Measurements from ENCODE around the gene POLDIP3.
"Not testable (repeated sequence)": the region's sequence is repeated elsewhere in the genome, so short reads cannot be mapped to it uniquely, and the experiment has no call there.

The POLDIP3 gene

DNA sequence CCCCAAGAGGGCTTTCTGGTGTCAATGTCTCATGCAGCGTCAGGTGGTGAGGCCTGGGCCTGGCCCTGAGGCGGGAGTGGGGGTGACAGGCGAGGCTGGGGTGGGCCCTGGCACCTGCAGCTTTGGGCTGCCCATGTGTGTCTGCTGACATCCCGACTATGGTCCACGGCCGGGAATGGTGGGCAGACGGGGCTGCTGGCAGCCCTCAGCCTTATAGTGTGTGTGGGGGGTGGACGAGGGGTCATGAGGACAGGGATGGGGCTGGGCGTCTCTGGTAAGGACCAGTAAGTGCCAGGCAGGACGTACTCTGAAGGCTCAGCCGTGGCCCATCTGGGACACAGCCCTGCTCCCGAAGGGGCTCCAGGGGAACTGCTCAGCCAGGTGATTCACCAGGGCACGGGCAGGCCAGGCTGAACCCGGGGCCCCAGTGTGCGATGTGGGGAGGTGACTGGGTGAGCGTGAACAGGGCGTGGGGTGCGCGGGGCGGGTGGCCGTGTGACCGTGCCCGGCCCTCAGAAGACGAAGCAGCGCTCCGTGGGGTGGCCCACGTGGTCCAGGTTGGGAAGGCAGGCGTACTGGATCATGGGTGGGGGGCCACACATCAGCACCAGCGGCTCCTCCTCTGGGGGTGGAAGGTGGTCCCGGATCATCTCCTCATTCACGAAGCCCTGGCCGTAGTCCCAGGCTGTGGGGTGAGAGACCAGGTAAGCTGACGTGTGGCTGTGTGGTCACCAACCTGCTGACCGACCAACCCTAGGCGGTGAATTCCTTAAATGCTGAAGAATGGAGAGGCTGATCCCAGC lies 4.8 kb upstream of the POLDIP3 start:
- no peak for DNase-seq (ENCODE audit: low read depth)

DNA sequence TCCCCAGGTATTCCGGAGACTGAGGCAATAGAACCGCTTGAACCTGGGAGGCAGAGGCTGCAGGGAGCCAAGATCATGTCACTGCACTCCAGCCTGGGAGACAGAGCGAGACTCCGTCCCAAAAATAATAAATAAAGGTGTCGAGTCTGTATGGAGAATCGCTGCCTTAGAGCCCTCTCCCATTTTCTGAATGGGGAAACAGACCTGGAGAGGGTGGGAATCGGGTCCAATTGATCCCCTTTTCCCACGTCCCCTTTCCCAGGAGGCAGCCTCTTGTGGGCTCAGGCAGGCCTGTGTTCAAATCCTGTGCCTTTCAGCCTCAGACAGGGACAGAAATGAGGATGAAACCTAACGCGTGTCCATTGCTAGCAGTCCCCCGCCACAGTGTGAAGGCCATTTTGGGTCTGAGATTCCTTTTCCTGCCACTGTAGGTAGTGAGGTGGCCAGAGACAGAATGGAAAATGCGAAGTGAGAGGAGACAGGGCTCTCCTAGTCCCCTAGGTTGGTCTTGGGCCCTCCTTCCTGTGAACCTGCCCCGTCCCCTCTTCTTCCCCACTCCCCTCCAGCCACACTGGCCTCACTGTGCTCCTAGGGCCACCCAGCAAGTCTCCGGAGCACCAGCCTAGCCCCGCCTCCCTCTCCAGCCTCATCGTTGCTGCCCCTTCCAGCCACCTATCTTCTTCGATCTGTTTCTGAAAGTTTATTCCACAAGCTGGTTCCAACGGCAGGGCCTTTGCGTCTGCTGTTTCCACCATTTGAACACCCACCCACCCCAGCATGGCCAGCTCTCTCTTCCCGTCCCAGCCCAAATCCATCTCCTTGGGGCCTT lies 2.7 kb upstream of the POLDIP3 start:
- no peak for DNase-seq (ENCODE audit: low read depth)

DNA sequence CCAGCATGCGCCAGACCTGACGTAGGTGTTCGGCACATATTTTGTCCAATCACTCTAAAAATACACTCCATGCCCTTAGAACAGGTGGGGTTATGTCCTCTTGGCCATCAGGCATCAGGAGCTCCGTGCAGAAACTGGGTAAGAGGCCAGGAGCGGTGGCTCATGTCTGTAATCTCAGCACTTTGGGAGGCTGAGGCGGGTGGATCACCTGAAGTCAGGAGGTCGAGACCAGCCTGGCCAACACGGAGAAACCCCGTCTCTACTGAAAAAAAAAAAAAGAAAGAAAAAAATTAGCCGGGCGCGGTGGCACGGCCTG lies 1.1 kb upstream of the POLDIP3 start:
- not testable (repeated sequence) for DNase-seq (ENCODE audit: low read depth)

DNA sequence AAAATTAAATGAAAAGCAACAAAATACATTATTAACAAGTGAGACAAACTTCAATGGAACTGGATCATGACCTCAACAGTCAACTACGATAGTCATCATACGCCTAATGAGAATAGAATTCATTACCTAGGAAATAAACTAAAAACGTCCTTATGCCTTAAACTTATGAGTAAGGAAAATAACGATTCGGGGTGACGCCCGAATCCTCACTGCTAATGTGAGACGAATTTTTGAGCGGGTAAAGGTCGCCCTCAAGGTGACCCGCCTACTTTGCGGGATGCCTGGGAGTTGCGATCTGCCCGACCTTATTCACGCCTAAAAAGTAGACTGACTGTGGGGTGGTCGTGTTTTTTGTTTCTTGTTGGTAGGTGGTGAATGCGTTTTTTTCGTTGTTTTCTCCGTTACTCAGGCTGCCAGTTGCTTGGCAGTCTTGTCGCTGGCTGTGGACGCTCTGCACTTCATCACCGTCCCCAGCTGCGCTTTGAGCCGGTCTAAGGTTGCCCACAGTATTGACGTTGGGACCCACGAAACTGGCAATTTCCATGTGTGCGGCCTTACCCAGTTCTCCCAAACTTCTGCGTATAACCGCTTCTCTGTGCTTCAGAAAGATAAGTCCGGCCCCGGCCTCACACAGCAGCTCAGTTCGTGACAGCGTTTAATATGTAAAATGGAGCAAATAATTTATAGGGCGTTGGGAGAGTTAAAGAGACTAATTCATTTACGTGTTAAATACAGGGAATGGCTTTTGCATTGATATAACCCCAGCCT lies 593 bp upstream of the POLDIP3 start:
- peak; percentile 67 for DNase-seq (ENCODE audit: low read depth)

DNA sequence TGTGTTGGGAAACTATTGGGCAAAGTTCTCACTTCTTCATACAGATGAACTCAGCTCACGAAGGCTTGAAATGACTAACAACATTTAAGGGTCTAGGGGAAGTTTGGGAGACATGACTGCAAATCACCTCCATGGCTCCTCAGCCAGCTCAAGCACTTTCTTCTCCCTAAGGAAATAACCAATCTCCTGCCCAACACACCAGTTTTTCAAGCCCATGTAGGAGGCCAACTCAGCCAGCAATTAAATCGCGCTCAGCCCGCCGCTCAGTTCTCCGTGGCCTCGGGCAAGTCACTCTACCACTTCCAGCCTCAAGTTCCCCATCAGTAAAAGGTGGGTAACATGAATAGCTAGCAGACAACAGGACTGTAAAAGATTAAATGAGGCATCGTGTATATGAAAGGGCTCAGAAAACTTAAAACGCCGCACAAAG lies 796 bp downstream of the POLDIP3 start:
- no peak for DNase-seq (ENCODE audit: low read depth)

DNA sequence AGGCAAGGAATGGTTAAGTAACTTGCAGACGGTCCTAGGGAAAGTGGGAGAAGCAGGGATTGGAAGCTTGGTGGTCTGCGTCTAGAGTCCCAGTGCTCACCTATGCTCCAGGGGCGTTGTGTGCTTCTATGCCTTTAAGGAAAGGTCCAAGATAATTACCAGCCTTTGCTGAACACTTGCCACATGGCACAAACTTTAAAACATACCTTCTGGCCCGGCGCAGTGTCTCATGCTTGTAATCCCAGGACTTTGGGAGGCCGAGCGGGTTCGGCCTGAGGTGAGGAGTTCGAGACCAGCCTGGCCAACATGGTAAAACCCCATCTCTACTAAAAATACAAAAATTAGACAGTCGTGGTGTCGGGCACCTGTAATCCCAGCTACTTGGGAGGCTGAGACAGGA lies 2.3 kb downstream of the POLDIP3 start:
- DNase-seq (ENCODE audit: low read depth), result no peak

DNA sequence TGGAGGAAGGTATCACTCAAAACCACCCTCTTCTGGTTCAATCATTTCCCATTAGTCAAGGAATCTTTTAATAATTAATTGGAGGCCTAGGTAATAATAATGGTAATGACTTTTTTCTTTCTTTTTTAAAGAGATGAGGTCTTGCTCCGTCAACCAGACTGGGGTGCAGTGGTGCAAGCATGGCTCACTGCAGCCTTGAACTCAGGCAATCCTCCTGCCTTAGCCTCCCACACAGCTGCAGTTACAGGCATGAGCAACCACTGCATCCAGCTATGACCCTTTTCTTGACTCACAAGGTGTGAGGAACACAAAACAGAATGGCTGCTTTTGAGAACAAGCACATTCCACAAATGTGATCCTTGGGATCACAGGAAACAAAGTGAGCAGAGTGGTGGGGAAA lies 3.6 kb downstream of the POLDIP3 start:
- no peak for DNase-seq (ENCODE audit: low read depth)

DNA sequence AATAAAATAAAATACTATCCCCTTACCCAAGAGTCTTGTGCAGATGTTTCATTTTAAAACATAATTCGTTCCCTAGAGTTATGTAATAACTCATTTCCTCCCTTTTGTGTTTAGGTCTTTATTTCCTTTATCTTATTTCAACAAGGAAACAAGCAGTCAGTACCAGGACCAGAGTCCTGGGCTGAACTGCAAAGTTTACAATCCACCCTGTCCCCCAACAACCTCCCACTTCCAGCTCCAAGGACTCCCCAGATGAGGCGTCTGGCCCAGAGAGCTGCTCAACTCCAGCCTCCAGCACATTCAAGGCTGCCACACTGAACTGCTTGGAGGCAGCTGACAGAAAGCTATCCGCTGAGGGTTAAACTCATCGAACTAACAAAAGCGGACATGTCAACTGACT lies 4.5 kb downstream of the POLDIP3 start:
- DNase-seq (ENCODE audit: low read depth), result no peak

DNA sequence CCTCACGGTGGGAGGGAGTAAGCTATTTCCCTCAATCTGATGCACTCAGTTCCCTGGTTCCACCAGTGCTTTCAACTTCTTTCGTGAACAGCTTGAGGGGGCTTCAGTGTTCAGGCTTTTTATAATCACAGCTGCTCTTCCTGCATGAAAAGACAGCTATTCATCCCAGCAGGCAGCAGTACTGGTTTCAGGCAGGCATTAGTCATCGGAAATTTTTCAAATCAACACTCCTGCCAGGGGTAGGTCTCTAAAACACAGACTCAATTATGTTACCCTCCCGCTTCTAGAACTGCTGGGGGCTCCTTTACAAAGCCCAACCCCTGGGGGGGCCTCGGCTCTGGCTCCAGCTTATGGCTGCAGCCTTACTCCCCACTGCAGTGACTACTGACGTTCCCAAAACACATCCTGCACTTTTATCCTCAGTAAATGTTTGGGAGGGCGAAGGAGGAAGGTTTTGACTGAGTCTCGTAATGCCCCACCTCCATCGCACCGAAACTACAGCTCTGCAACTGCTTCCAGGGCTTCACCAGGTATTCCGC lies 5.8 kb downstream of the POLDIP3 start:
- DNase-seq (ENCODE audit: low read depth), result no peak

DNA sequence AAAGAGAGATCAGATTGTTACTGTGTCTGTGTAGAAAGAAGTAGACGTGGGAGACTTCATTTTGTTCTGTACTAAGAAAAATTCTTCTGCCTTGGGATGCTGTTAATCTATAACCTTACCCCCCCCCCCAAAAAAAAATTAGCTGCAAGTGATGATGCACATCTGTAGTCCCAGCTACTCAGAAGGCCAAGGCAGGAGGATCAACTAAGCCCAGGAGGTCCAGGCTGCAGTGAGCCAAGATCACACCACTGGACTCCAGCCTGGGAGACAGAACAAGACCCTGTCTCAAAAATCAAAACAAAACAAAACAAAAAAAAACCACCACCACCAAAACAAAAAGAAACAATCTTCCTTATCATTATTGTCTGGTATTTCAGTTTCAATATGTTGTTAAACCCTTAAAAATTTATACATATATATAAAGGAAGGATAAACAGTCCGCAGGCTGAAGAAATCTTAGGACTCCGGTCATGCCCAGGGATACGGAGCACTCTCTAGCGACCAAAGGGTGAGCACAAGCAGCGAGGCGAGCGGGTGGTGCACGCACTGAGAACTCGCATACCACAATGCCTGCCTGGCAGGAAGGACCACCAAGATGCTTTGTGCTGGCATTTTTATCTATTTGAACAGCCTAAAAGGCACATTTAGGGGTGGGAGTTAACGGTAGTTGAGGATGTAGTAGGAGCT lies 6.4 kb downstream of the POLDIP3 start:
- no peak for DNase-seq (ENCODE audit: low read depth)

DNA sequence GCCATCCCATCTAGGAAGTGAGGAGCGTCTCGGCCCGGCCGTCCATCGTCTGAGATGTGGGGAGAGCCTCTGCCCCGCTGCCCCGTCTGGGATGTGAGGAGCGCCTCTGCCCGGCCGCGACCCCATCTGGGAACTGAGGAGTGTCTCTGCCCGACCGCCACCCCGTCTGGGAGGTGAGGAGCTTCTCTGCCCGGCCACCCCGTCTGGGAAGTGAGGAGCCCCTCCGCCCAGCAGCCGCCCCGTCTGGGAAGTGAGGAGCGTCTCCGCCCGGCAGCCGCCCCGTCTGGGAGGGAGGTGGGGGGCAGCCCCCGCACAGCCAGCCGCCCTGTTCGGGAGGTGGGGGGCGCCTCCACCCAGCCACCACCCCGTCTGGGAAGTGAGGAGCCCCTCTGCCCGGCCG lies 7.0 kb downstream of the POLDIP3 start:
- DNase-seq (ENCODE audit: low read depth), result not testable (repeated sequence)

DNA sequence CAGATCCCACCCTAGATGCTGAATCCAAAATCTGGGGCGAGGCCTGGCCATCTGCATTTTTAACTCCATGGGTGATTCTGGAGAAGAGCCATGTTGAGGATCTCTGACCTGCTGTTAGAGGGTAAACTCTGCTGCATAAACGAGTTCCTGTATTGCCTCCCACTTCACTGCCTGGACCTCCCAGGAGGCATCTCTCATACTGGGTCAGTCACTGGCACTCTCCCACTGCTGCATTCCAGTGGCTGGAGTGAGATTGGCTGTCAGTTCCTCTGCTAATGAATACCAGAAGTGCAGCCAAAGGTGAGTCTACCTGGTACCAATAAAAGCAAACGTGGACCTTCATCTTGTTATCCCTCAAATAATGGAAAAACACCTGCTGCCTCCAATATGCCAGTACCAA lies 10.3 kb downstream of the POLDIP3 start:
- DNase-seq (ENCODE audit: low read depth), result no peak

DNA sequence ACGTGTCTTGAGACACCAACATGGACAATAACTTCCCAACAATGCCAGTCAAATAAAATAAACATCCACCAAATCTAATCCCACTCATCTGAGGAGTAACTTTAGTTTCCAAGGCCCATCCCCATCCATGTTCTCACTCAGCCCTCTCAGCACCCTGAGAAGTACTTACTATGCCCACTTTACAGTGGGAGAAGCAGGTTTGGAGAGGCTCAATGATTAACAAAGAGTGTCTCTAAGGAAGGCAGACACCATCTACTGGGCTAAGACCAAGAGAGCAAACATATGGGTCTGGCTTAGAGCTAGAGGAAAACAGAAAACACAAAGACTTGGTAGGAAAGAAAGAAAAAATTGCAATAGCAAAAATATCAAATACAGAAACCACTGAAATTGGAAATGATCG lies 11.3 kb downstream of the POLDIP3 start:
- DNase-seq (ENCODE audit: low read depth), result no peak

DNA sequence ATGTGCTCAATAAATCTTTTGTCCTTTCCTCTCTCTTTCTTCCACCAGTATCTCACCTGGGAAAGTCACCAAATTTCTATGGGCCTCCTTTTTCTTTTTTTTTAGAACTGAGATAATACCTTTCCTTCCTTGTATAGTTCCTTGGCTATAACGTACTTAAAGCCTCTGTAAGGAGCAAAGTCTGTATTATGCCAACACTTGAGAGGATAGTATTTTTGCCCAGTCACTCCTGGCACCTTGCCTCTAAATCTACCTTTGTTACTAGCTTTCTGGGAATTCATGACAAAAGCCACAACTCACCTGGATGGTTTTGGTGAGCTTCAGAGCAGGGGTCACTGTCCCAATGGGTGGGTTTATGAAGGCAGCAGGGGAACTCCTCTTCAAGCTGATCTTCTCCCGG lies 12.2 kb downstream of the POLDIP3 start:
- no peak for DNase-seq (ENCODE audit: low read depth)

DNA sequence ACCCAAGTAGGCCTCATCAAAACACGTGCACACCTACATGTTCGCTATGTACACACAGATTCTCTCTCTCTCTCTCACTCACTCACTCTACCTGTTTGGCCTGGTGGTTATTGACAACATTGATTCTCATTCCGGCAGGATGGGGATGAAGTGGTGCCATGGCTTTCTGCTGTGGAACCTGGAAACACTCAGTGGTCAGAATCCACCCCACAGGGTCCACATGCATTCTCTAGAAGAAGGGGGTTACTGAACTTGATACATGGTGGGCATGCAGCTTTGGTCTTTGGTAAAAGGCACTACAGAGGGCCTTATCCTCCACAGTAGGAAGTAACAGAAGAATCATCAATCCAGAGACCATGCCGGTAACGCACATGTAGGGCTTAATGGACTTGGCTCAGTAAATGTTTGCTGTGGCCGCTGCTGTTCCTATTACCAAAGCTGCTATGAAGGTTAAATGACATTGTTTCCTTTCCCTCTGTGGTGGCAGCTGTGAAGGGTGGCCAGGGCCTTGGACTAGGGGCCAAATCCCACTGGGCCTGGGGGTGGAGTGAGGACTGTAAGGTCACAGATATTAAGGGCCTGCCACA lies 12.7 kb downstream of the POLDIP3 start:
- DNase-seq (ENCODE audit: low read depth), result no peak

DNA sequence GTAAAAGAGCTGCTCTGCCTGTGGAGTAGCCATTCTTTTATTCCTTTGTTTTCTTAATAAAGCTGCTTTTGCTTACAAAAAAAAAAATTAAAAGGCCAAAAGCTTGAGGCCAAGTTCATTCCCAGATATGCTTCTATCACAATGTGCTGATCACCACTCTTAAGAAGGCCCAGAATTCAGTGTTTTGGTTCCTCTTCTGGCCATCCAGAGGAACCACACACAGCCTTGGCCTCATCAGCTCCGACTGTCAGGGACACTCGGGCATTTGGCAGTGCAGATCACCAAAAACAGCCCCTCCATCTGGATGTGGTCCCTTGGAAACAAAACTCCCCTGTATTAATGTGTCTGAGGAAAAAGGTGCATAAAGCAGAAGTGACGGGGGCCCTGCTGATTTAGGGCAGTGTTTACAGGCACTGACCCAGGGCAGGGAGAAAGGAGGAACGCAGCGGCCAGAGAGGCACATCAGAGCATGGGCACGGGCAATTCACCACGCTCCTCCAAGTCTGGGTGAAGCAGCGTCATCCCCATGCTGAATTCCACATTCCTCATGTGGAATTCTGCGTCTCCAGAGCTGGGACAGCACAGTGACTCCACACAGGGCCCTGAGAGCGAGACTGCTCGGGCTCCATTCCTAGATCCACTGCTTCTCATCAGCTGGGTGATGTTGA lies 17.7 kb downstream of the POLDIP3 start:
- no peak for DNase-seq (ENCODE audit: low read depth)

DNA sequence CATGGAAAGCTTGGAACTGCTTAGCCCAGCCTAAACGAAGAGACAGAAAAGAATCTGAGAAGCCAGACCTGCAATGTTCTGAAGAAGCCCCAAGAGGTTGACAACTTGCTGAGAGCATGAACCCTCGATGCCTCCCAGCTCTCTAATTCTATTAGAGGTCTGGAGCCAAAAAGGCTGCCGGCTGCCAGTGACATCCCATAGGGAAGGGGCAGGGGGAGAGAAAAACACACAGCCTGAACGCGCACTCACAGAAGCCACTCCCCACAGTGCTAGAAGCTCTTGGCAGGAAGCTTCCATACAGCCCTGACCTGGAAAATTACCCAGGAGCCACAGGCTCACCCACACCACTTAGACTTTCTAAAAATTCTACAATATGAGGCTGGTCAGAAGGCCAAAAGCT lies 18.3 kb downstream of the POLDIP3 start:
- DNase-seq (ENCODE audit: low read depth), result no peak

DNA sequence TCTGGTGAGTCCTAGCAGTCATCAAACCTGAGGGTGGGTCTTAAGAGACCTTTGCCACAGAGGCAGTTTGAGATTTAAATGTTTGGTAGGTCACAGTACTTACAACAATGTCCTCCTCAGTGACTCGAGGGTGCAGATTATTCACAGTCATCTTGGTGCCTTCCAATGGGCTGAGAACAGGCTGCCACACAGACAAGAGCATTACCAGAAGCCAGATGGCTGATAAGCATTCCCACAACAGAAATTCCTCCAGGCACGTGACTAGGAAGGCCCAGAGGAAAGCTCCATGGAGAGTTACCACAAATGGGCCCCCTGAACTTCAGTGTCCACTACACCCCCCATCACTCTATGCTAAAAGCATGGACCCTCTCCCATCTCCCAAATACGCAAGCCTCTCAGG lies 19.2 kb downstream of the POLDIP3 start:
- no peak for DNase-seq (ENCODE audit: low read depth)

DNA sequence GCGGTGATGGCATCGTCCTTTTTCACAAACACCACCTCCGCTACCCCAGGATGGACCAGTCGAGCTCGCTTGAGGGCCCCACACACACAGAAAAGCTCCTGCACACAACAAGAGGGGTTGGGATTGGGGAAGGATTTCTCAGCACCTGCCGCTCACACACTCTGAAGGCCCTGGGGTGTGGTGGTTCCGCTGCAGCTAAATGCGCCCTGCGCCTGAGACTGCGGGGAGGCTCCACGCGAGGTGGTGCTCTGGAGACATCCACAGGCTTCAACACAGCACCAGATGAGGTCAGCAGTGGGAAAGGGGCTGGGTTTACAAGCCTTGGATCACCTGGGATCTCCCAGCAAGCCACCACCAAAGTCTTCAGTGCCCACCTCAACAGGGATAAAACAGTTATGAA lies 22.7 kb downstream of the POLDIP3 start:
- DNase-seq (ENCODE audit: low read depth), result no peak

DNA sequence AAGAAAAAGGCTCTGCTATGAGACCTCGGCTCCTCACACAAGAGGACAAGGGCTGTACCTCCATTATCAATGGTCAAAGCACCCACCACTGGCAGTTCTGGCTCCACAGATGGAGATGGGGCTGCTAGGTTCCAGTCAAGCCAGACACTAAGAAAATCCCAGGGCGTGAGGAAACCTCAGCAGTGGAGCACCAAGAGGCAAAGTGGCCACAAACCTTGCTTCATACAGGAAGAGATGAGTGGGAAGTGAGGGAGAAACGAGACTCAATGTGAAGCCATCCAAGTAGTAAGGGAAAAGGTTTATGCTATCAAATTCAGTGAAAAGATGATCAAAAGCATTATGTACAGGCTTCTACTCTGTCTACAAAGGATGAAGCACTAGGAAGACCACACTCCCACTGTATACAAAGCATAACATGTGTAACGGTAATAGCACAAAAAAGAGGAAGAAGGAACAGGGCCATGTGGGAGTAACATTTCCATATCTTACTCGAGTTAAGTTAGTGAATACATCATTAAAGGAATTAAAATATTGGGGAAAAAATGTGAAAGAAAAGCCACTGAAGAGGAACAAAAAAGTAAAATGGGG lies 27.0 kb downstream of the POLDIP3 start:
- DNase-seq (ENCODE audit: low read depth), result no peak

DNA sequence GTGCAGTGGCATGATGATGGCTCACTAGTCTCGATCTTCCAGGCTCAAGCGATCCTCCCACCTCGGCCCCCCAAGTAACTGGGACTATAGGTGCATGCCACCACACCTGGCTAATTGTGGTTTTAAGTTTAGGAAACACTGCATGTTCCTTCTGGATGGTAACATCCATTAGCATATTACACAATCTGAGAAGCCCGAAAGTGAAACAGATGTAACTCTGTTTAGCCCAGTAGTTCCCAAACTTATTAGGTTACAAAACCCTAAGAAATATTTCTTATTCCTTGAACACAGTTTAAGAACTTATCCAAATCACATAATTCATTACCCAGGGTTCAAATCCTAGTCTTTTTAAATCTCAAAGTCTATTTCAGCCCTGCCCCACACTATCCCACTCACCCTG lies 28.3 kb downstream of the POLDIP3 start:
- no peak for DNase-seq (ENCODE audit: low read depth)

All from stimulated activated CD8-positive, alpha-beta memory T cell treated with anti-CD3 and anti-CD28 coated beads, Interleukin-12 subunit alpha, Interleukin-12 subunit beta, amount 100 ng/mL, for 4 hours (primary cell).